GM21717 (cell line): ENCODE measurements around the gene MAEA.
"Not testable (repeated sequence)": the region's sequence is repeated elsewhere in the genome, so short reads cannot be mapped to it uniquely, and the experiment has no call there.

Experiments used
- ATAC-seq: cut with Tn5 transposase; IDR thresholded peaks from one replicate; pipeline ENCODE4 v1.9.1; 2021; ENCODE audit warnings: mild to moderate bottlenecking, moderate library complexity; ENCODE audit not compliant: unreplicated experiment

Gene MAEA

DNA sequence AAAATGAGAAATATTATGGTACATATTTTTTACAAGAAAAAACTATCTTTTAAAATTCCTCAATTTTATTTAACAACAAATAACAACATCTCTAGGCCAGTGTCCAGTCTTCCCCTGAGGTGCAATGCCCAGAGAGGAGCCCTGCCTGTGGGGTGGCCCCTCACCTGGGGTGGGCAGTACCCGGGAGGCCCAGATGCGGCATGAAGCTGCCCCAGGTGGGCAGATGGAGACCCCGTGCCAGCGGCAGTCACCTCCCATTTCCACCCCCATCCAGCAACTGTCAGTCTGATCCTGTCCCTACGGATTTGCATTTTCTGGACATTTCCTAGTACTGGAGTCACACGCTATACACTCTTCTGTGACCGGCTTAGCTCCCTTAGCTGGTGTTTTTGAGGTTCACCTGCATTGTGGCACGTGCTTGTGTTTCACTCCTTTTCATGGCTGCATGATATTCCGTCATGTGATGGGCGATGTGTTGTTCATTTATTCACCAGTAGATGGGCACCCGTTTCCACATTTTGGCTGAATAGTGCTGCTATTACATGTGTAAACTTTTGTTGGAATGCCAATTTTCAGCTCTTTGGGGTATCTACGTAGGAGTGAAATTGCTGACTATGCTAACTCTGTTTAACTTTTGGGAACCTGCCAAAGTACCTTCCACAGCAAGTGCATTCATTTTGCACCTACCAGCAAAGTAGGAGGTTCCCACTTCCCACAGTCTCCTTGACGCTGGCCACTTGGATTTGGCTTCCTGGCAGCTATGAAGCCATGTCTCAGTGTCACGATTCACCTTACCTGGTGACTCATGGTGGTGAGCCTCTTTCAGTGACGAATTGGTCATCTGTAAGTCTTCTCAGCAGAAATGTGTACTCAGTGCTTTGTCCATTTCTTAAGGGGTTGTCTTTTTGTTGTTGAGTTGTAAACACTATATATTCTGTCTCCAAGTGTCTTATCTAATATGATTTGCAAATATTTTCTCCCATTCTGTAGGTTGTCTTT is 11.7 kb upstream of the MAEA start:
- ATAC-seq, result no peak

DNA sequence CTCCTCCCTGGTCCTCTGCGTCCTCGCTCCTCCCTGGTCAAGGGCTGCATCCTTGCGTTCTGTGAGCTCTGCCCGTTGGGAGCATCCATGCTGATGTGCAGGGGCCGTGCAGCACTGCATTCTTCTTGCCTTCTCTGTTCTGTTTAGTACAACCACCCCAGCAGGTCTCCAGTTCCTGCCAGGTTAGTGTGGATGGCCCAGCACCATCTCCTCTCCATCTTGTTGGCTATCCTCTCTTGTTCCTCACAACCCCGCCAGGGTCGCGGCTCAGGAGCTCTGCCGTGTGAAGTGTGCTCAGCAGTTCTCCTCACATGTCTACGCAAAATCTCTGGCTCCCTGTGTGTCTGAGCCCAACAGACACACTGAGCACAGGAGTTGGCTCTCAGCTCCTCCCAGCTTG is 10.4 kb upstream of the MAEA start:
- no peak for ATAC-seq

DNA sequence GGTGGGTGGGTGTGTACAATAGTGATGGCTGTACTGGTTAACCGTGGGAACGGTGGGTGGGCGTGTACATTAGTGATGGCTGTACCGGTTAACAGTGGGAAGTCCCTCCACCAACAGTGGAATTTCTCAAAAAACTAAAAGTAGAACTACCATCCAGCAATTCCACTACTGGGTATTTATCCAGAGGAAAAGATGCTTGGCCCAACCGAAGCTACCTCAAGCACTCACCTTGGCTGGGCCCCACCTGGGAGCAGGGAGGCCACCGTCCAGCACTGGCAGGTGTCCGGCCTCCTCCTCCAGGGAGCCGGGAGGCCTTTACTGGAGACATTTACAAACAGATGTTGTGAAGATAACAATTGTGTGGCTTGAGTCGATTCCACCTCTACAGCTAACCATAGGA is 6.0 kb upstream of the MAEA start:
- no peak for ATAC-seq

DNA sequence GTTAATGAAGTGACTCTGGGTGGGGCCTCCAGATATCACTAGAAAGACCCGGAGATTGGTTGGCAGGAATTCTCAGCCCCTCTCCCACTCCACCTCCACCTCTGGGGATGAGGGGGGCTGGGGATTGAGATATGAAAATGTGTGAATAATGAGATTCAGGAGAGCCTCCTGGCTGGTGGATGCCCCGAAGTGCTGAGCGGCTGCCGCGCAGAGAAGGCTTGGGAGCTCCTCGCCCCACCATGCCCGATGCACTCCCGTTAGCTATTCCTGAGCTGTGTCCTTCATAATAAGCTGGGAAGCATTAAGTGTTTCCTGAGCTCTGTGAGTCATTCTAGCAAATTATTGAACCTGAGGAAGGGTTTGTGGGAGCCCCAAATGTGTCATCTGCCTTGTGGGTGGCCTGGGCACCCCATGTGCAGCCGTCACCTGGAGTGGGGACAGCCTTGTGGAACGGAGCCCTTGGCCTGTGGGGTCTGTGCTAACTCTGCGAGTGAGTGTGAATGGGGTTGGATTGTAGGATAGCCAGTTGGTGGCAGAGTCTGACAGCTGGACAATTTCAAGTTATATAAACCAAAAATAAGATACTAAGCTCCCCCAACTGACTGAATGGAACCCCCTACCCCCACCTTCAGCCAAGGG is 4.4 kb upstream of the MAEA start:
- ATAC-seq, result no peak

DNA sequence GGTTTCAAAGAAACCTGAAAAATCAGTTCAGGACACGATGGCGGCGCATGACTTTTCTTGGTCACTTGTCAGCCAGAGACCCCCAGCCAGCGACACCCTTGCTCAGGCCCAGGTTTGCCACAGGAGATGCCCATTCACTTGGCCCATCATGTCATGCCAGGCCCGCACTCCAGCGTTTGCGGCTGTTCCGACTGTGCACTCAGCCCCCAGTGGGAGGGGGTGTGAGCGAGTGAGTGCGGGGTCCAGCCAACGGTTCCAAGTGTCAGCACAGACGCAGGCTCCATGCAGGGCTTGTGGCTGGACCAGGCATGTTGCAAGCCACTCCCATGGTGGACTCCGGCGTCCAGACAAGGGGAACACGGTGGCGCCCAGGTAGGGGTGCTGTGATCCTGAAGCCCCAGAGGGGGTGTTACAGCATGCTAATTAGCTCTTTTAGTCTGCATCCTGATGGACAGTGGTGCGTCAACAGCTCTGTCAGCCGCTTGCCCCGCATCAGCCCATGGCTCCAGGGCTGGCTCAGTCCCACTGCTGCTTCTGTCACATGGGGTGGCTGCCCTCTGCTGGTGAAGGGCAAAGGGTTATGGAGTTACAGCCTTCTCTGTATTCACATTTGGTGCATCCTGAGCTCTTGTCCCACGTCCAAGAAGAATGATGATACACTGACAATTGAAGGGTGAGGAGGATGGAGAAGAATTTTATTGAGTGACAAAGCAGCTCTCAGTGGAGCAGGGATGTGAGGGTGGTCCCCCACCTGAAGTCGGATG is 3.7 kb upstream of the MAEA start:
- no peak for ATAC-seq

DNA sequence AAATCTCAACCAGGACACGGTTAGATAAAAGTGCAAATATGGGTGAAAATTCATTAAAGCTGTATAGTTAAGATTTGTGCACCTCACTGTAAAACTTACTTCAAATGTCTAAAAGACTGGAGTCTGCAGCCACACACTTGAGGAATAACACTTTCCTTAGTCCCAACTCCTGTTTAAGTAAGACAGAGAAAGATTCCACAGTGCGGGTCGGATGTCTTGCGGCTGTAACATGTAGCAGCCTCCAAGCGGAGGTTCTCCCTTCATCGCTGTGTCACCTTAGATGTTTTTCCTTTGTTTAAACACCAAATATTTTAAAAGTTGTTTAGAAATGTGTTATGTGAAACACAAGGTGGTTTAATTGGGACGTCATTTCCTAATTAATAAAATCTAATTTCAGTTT is 905 bp upstream of the MAEA start:
- no peak for ATAC-seq

DNA sequence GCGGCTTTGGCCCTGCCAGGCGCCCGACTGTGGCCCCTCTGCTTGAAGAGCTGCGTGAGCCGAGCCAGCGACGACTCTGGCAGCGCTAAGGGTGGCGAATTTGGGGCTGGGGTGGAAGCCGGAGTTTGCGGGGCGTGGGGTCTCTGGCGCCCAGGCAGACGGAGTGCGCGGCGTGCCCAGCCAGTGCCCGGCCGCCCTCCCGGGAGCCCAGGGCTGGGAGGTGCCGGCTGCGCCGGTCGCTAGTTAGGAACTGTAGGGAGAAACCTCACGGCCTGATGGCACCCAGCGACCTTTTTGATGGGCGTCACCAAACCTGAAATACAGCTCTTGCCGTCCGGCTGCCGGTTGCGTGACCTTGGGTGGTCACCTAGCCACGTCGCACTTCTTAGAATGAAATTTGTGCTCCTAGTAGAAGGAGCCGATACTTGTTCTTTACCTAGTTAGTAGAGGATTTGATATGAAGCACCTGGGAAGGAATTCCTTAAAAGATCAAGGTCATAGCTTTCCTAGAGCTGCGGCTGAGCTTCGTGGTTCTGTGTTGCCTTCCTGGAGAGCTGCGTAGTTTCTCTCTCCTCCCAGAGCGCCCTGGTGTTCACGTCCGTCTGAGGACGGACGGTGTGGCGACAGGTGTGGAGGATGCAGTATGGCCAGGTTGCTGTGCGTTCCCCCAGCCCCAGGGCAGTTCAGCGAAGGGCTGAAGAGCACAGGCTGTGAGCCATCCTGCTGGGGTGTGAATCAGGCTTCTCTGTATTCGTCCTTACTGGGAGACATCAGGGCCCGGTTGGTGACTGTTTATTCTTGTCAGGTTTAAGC is 680 bp downstream of the MAEA start:
- ATAC-seq, result peak; percentile 10

DNA sequence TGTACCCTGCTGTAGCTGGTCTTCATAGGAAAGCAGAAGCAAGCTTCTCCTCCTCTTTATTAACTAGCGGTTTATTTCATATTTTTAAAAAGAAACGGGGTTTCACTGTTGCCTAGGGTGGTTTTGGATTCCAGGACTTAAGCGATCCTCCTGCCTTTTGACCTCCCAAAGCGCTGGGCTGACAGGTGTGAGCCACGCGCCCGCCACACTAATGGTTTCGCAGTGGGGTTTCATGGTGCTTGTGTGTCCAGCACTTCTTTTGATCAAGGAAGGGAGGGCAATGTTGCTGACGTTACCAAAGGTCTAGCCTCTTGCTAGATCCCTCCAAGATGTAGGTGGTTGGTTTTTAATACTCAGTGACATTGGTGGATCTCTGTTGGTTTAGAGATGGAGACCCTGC is 1.4 kb downstream of the MAEA start:
- ATAC-seq, result no peak

DNA sequence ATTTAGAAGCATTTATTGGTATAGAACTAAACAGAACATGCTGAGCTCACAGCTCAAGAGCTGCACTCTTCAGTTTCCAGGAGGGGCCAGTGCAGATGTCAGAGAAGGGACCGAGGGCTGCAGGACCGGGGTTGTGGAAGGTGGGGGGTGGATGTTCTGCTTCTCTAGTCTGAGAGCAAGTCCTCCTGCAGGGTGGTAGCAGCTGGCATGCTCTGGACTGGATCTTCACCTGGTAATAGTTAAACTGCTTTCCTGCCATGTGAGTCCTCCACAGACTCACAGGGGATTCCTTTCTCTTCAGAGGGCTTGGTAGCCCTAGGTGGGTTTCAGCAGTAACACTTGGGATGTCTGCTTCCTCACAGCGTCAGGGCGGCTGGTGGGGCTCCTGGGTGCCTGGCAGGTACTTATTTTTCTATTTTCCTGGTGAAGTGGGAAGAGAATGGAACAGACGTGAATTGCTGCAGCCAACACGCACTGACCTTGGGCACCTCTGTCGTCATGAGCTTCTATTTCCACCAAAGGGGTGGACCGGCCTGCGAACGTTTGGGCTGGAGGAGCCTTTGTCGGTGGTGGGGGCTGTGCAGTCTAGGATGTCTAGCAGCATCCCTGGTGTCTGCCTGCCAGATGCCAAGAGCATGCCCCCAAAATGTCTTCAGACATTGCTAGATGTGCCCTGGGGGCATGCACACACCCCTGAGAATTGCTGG is 2.5 kb downstream of the MAEA start:
- ATAC-seq, result no peak

DNA sequence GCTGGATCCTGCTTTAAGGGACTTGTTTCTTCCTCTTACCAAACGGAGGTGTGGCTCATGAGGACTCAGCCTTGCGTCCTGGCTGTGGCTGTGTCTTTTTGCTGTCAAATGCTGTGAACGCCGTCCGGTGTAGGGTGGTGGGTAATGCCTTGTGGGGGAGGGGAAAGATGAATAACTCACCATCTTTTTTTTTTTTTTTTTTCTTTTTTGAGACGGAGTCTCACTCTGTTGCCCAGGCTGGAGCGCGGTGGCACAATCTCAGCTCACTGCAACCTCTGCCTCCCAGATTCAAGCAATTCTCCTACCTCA is 3.0 kb downstream of the MAEA start:
- not testable (repeated sequence) for ATAC-seq

DNA sequence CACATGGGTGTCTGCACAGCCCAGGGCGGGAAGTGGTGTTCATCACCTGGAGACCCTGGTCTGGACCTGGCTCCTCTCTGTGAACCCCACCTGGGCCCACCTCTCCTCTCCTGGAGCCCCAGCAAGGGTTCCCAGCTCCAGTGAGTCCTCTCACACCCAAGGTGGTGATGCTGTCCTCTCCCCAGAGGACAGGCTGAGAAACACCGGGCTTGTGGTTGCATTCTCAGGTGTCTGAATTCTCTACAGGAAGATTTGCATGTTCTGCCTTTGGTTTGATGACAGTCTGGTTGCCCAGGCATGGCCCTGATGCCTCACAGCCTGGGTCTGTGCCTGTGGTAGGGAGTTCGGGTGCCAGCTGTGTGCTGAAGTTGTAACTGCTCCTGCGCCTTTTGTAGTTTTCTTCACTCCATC is 3.8 kb downstream of the MAEA start:
- ATAC-seq, result no peak

DNA sequence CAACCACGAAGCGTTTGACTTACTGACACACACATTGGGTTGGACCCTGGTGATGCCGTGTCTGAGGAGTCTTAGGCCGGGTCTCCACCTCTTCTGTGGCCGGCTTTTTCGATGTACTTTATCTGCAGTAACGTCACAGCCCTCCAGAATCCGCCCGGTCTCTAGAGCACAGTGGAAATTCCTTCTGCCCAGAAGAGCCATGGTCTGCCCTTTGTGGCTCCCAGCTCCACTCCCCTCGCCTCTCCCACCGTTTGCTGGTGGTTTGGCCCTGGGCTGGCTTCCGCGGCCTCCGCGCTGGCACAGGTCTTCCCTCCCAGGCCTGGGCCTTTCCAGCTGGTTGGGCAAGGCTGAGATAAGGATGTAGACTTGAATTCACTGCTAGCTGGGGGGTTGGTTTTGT is 4.3 kb downstream of the MAEA start:
- no peak for ATAC-seq

DNA sequence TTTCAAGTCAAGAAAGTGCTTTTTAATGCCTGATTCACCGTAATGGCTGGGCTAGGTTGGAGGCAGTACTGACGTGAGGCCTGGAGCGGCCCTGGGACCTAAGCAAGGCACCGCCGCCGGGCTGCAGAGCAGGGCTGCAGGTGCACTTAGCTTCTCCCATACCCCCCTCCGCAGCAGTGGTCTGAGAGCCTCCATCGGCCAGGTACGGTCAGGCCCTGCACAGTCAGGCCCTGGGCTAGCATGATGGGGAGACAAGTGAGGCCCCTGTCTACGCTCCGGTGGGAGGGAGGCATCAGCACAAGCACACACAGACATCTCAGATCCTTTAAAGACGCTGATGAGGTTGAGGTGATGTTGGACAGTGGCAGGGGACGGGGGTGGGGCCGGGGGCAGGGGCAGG is 4.7 kb downstream of the MAEA start:
- no peak for ATAC-seq

DNA sequence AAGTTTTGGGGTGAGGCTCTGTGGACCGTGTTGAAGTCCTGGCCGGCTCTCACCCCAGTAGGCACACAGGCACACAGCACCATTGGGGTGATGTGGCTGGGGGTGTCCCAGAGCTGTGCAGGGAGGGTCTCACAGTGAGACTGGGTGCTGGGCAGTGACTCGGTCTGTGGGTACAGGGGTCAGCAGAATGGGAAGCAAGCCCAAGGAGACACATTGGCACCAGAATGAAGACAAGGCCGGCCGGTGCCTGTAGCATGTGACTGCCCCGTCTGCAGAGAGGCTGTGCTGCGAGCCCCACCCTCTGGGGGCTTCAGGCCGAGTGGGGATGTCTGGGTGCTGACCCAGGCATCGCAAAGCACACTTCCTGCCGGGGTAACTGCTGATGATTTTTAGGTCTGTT is 5.2 kb downstream of the MAEA start:
- ATAC-seq, result no peak

DNA sequence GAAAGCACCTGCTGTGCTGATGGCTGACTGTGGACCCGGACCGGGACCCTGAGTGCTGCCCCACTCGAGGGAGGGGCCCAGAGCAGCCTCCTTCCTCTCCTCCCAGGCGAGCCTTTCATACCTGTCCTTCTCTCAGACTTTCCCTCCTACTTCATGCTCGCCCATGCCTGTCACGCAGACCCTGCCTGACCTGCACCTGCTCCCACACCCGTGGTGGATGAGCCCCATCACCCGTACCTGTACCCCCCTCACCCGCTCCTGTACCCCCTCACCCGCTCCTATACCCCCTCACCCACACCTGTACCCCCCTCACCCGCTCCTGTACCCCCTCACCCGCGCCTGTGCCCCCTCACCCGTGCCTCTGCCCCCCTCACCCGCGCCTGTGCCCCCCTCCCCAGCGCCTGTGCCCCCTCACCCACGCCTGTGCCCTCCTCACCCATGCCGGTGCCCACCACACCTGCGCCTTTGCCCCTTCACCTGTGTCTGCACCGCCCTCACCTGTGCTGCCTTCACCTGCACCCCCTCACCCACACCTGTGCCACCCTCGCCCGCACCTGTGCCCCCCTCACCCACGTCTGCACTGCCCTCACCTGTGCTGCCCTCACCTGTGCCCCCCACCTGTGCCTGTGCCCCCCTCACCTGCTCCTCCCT is 5.8 kb downstream of the MAEA start:
- no peak for ATAC-seq

DNA sequence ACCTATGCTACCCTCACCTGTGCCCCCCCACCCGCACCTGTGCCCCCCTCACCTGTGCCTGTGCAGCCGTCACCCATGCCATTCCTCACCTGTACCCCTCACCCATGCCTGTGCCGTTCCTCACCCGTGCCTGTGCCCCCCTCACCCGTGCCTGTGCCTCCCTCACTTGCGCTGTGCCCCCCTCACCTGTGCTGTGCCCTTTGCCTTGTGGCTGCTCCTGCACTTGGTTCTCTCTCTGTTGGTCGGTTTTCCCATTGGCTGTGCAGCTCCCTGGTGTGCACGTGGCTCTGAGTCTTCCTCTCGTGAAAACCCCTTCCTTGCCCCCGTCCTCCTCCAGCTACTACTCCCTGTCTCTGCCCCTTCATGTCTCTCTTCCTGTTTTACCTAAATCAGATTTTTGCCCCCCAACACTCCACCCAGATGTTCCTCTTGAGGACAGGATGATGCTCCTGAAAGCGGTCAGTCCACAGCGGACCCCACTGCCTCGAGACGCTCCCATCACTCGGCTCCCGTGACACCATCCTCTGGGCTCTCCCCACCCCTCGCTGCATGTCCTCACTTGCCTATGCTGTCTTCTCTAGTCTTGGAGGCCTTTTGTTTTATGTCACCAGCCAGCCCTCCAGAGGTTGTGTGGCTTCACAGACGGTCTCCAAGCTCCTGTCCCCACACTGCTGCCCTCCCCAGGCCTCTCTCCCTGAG is 6.8 kb downstream of the MAEA start:
- no peak for ATAC-seq

DNA sequence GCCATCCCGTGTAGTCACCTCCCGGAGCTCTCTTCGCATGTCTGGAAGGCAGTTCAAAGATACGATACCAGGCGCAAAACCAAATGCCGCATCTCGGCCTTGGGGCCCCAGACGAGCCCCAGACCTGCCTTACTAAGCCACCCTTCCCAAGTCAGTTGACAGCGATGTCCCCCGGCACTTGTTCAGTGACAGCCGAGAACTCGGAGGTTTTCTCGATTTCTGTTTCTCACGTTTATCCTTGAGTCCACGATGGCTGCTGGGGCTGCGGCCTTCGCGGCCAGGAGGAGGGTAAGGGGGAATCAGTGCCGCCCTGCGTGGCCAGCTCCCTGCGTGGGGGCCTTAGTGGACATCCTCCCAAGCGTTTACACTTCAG is 7.3 kb downstream of the MAEA start:
- no peak for ATAC-seq

DNA sequence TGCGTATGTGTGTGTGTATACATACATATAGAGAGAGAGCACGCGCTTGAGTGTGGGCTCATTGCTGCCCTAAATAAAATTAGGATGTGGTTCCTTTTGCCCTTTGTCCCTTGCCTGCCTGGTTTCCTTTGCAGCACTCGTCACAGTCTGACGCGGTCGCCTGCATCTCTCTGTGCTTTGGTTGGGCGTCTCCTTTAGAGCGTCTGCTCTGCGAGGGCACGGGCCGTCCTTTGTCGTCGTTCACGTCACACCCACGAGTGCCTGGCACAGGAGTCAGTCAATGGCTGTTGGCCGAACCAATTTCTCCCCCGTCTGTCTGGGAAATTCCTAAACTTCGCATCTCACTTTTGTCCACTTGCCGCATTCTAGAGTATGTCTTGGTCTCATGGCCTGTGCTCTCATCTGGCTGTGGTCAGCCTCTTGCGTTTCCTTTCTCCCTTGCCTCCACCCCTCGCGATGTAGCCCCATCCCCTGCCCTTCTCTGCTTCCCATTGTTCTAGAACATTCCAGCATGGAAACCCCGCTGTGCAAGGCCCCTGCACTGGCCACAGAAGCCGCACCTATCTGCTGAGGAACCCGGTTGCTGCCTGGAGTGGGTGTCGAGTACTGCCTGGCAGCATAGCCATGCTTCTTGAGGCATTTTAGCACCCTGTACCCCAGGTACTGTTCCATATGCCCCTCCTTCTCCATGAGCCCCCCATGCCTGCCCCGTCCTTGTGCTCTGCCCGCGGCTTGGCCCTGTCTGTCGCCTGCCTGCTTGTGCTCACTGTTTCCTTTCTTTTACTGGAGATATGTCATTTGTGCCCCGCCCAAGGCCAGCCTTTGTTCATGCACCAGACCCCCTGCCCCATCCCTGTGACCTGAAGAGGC is 8.0 kb downstream of the MAEA start:
- no peak for ATAC-seq
